Mucosa of stomach (tissue), 1 donor: ENCODE measurements around the gene BMPR1B.

Experiments
- H3K27me3 ChIP-seq: one replicate; pipeline ENCODE4 v1.7.0; 2013; ENCODE audit warnings: mild to moderate bottlenecking, low read length; ENCODE audit not compliant: control insufficient read depth, insufficient read depth
- H3K36me3 ChIP-seq: one replicate; pipeline ENCODE4 v1.7.0; 2013; ENCODE audit warnings: low read length; ENCODE audit not compliant: control insufficient read depth, insufficient read depth
- H3K4me1 ChIP-seq: one replicate; pipeline ENCODE4 v1.7.0; 2013; ENCODE audit warnings: mild to moderate bottlenecking, low read length; ENCODE audit not compliant: control insufficient read depth, insufficient read depth
- H3K4me3 ChIP-seq: one replicate; pipeline ENCODE4 v1.7.0; 2013; ENCODE audit warnings: low read length
- H3K9ac ChIP-seq: one replicate; pipeline ENCODE4 v1.7.0; 2013; ENCODE audit warnings: mild to moderate bottlenecking, low read length, moderate library complexity
- H3K9me3 ChIP-seq: one replicate; pipeline ENCODE4 v1.7.0; 2013; ENCODE audit warnings: mild to moderate bottlenecking, low read length, moderate library complexity; ENCODE audit not compliant: control insufficient read depth
- donor health status: Pancreatic carcinoma.

The BMPR1B gene

GRCh38 chr4:94890579-94890978 lies 132.8 kb downstream of the BMPR1B start:
- no peak overlapping the region for H3K9ac ChIP-seq
- no peaks in the 10 kb centered on the region for H3K36me3 ChIP-seq
- H3K27me3 ChIP-seq = no peaks in the 10 kb centered on the region
- no peaks in the 10 kb centered on the region for H3K4me1 ChIP-seq
- no peaks in the 10 kb centered on the region for H3K9me3 ChIP-seq
- H3K4me3 ChIP-seq = no peak overlapping the region

DNA sequence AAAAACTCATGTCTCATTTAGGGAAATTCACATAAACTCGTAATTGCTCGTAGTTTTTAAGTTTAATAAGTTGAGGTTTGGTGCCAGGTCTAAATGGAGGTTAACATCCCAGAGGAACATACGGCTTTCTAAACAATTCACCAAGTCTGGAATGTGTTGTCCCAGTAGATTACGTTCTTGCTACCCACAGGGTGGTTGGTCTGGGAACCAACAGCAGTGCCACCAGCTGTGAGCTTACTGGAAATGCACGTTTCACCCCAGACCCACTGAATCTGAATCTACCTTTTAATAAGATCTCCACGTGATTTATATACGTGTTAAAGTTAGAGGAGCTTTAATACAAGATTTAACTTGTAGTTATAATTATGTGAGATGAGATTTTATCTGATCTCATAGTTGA lies 134.3 kb downstream of the BMPR1B start:
- Histone ChIP-seq H3K4me1 (peaks cover 2% of the 10 kb centered on the region), H3K36me3 (no peaks in the 10 kb centered on the region), H3K4me3 (no peak overlapping the region), H3K27me3 (no peaks in the 10 kb centered on the region), H3K9me3 (no peaks in the 10 kb centered on the region), H3K9ac (no peak overlapping the region)

- no peaks in the 10 kb centered on the region for H3K27me3 ChIP-seq
- peaks cover 4% of the 10 kb centered on the region for H3K4me1 ChIP-seq
Measured at GRCh38 chr4:94895081-94895480, 137.3 kb downstream of the BMPR1B start.

DNA sequence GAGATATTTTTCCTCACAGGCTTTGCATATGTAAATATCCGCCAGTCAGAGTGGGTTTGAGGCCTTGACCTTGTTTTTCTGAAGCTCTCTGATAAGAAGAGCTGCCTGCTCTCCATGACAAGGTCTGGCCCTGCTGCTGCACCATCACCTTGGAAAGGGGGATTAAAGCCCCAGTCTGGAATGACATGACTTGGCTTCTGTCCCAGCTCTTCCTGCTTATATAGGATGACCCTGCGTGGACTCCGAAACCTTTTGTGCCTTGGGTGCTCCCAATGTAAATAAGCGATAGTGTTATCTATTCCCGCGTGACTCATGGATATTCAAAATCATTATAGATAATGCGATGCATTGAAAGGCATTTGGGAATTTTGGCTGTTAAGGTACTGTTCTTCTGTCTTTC lies 139.3 kb downstream of the BMPR1B start:
- H3K4me3 ChIP-seq = no peak overlapping the region
- peaks cover 4% of the 10 kb centered on the region for H3K4me1 ChIP-seq
- no peaks in the 10 kb centered on the region for H3K9me3 ChIP-seq
- H3K27me3 ChIP-seq = no peaks in the 10 kb centered on the region
- no peaks in the 10 kb centered on the region for H3K36me3 ChIP-seq
- no peak overlapping the region for H3K9ac ChIP-seq

More at GRCh38 chr4:94895081-94895480, 137.3 kb downstream of the BMPR1B start:
- no peaks in the 10 kb centered on the region for H3K9me3 ChIP-seq
- no peak overlapping the region for H3K9ac ChIP-seq
- H3K4me3 ChIP-seq = no peak overlapping the region
- no peaks in the 10 kb centered on the region for H3K36me3 ChIP-seq

GRCh38 chr4:94905511-94905910 lies 147.8 kb downstream of the BMPR1B start:
- no peaks in the 10 kb centered on the region for H3K27me3 ChIP-seq
- H3K4me1 ChIP-seq = no peaks in the 10 kb centered on the region
- no peak overlapping the region for H3K4me3 ChIP-seq
- H3K9me3 ChIP-seq = no peaks in the 10 kb centered on the region
- no peak overlapping the region for H3K9ac ChIP-seq
- no peaks in the 10 kb centered on the region for H3K36me3 ChIP-seq

GRCh38 chr4:94909645-94910044 lies 151.9 kb downstream of the BMPR1B start:
- H3K9me3 ChIP-seq = no peaks in the 10 kb centered on the region
- H3K36me3 ChIP-seq = no peaks in the 10 kb centered on the region
- H3K4me3 ChIP-seq = no peak overlapping the region
- H3K9ac ChIP-seq = no peak overlapping the region
- H3K4me1 ChIP-seq = no peaks in the 10 kb centered on the region
- no peaks in the 10 kb centered on the region for H3K27me3 ChIP-seq

GRCh38 chr4:94911106-94911505 lies 153.4 kb downstream of the BMPR1B start:
- H3K9ac ChIP-seq = no peak overlapping the region
- H3K36me3 ChIP-seq = no peaks in the 10 kb centered on the region
- H3K4me3 ChIP-seq = no peak overlapping the region
- no peaks in the 10 kb centered on the region for H3K9me3 ChIP-seq
- no peaks in the 10 kb centered on the region for H3K4me1 ChIP-seq
- H3K27me3 ChIP-seq = no peaks in the 10 kb centered on the region

DNA sequence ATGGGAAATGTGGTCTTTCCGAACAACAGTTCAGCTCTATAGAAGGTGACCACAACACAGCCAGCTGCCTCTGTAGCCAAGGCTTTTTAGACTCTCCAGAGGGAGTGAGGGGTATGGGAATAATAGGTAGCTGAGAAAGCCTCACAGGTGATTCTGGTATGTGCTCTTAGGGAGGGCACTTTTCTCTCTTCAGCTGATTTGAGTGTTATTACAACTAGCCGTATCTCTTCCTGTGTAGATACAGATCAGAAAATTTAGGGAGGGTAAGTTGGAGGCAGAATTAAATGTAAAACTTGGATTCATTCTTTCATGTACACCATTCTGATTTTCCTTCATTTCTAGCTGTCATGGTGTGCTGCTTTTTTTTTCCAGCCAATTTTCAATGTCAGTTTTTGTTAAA lies 154.9 kb downstream of the BMPR1B start:
- Histone ChIP-seq H3K4me3 (no peak overlapping the region), H3K9ac (no peak overlapping the region), H3K4me1 (no peaks in the 10 kb centered on the region), H3K36me3 (no peaks in the 10 kb centered on the region), H3K9me3 (no peaks in the 10 kb centered on the region), H3K27me3 (no peaks in the 10 kb centered on the region)

GRCh38 chr4:94913316-94913715 lies 155.6 kb downstream of the BMPR1B start:
- H3K36me3 ChIP-seq = no peaks in the 10 kb centered on the region
- no peaks in the 10 kb centered on the region for H3K27me3 ChIP-seq
- no peaks in the 10 kb centered on the region for H3K4me1 ChIP-seq
- no peak overlapping the region for H3K9ac ChIP-seq
- H3K9me3 ChIP-seq = no peaks in the 10 kb centered on the region
- H3K4me3 ChIP-seq = no peak overlapping the region

DNA sequence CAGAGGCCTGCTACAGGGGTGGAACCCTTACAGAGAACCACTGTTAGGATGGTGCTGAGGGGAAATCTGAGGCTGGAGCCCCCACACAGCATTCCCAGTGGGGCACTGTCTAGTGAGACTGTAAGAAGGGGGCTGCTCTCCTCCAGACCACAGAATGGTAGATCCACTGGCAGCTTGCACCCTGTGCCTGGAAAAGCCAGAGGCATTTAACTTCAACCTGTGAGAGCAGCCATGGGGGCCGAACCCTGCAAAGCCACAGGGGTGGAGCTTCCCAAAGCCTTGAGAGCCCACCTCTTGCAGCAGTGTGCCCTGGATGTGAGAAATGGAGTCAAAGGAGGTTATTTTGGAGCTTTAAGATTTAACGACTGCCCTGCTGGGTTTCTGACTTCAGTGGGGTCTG lies 159.4 kb downstream of the BMPR1B start:
- Histone ChIP-seq H3K4me3 (no peak overlapping the region), H3K4me1 (no peaks in the 10 kb centered on the region), H3K27me3 (no peaks in the 10 kb centered on the region), H3K36me3 (no peaks in the 10 kb centered on the region), H3K9me3 (no peaks in the 10 kb centered on the region), H3K9ac (no peak overlapping the region)

DNA sequence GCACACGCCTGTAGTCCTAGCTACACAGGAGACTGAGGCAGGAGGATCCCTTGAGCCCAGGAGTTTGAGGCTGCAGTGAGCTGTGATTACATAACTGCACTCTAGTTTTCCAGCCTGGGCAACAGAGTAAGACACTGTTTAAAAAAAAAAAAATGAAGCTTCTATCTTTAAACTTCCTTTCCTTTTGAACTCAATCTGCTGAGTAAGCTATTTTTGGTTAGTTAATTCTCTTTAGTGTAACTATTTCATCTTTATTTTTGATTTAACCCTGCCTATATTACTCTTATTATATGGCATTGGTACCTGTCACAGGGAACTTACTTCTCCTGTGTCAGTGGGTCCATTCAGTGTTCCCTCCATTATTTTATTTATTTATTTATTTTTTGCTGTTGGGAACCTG lies 160.8 kb downstream of the BMPR1B start:
- H3K9ac ChIP-seq = no peak overlapping the region
- no peak overlapping the region for H3K4me3 ChIP-seq
- H3K27me3 ChIP-seq = no peaks in the 10 kb centered on the region
- H3K9me3 ChIP-seq = no peaks in the 10 kb centered on the region
- no peaks in the 10 kb centered on the region for H3K36me3 ChIP-seq
- no peaks in the 10 kb centered on the region for H3K4me1 ChIP-seq

- Histone ChIP-seq H3K36me3 (no peaks in the 10 kb centered on the region), H3K4me1 (no peaks in the 10 kb centered on the region), H3K9me3 (no peaks in the 10 kb centered on the region), H3K4me3 (no peak overlapping the region), H3K9ac (no peak overlapping the region), H3K27me3 (no peaks in the 10 kb centered on the region)
Measured at GRCh38 chr4:94920369-94920768, 162.6 kb downstream of the BMPR1B start.

GRCh38 chr4:94924566-94924965 lies 166.8 kb downstream of the BMPR1B start:
- Histone ChIP-seq H3K4me3 (no peak overlapping the region), H3K27me3 (no peaks in the 10 kb centered on the region), H3K9me3 (no peaks in the 10 kb centered on the region), H3K4me1 (no peaks in the 10 kb centered on the region), H3K9ac (no peak overlapping the region), H3K36me3 (no peaks in the 10 kb centered on the region)
